K562 (cell line): ENCODE data around the gene ZNF672. TPM values are rescaled to one million over a fixed set of nuclear protein-coding genes. Genes with fewer than 3 reads are reported as not detected.

ENCODE experiments used
- ARNT ChIP-seq, 2 experiments: fragments of 450-650 bp; IDR thresholded peaks; 2 replicates each; pipeline ENCODE4 v1.6.1; 2016; ENCODE audit warnings: mild to moderate bottlenecking in 1 of 2
- ASH1L ChIP-seq: fragments of 450-650 bp; IDR thresholded peaks from 2 replicates; pipeline ENCODE4 v1.6.1; 2018; ENCODE audit warnings: borderline replicate concordance, mild to moderate bottlenecking, low read depth; ENCODE audit not compliant: partially characterized antibody
- BCL6 ChIP-seq: fragments of 250-450 bp; sonication (Bioruptor Pico); IDR thresholded peaks from 2 replicates; pipeline ENCODE4 v1.4.0; 2020
- BHLHE40 ChIP-seq: IDR thresholded peaks from 2 replicates; pipeline ENCODE4 v1.6.1; 2011; ENCODE audit warnings: low read length, improper control_type of control experiment
- DPF2 ChIP-seq: fragments of 450-650 bp; IDR thresholded peaks from 2 replicates; pipeline ENCODE4 v1.6.1; 2016
- FOXJ3 ChIP-seq: sonication (generic); formaldehyde crosslinking; IDR thresholded peaks from 2 replicates; pipeline ENCODE4 v1.4.0; 2020; ENCODE audit warnings: mild to moderate bottlenecking, missing genetic modification reagents
- GABPA ChIP-seq: fragments of 200-800 bp; sonication (Bioruptor generic); conservative IDR thresholded peaks from 2 replicates; pipeline ENCODE4 v1.6.1; 2016; ENCODE audit warnings: low read depth, missing genetic modification characterization, missing compliant biosample characterization
- IFI16 ChIP-seq: fragments of 250-450 bp; sonication (Bioruptor Pico); IDR thresholded peaks from 2 replicates; pipeline ENCODE4 v2.1.2; 2022; ENCODE audit warnings: mild to moderate bottlenecking, inconsistent platforms
- MIER1 ChIP-seq: fragments of 450-650 bp; IDR thresholded peaks from 2 replicates; pipeline ENCODE4 v1.6.1; 2016; ENCODE audit warnings: antibody characterized with exemption, mild to moderate bottlenecking, low read depth
- MLLT1 ChIP-seq, 2 experiments: fragments of 450-650 bp; IDR thresholded peaks; 2 replicates each; pipeline ENCODE4 v1.6.1; 2016
- MTF1 ChIP-seq: fragments of 250-450 bp; sonication (Bioruptor Pico); IDR thresholded peaks from 2 replicates; pipeline ENCODE4 v1.9.0; 2021; ENCODE audit warnings: moderate library complexity, mild to moderate bottlenecking, inconsistent platforms, borderline replicate concordance
- NCOA4 ChIP-seq: fragments of 450-650 bp; IDR thresholded peaks from 2 replicates; pipeline ENCODE4 v1.6.1; 2018; ENCODE audit warnings: mild to moderate bottlenecking; ENCODE audit not compliant: partially characterized antibody
- POLR2B ChIP-seq: fragments of 450-650 bp; IDR thresholded peaks from 2 replicates; pipeline ENCODE4 v1.6.1; 2018; ENCODE audit warnings: low read depth; ENCODE audit not compliant: partially characterized antibody
- RAD51 ChIP-seq: fragments of 450-650 bp; IDR thresholded peaks from 2 replicates; pipeline ENCODE4 v1.7.1; 2016; ENCODE audit warnings: low read depth, mild to moderate bottlenecking, borderline replicate concordance
- RBM34 ChIP-seq: fragments of 200-400 bp; formaldehyde crosslinking; IDR thresholded peaks from 2 replicates; pipeline ENCODE4 v1.6.1; 2018; ENCODE audit warnings: low read length, borderline replicate concordance; ENCODE audit not compliant: insufficient read depth
- RUNX1 ChIP-seq: sonication (generic); IDR thresholded peaks from 2 replicates; pipeline ENCODE4 v1.6.1; 2016; ENCODE audit warnings: antibody characterized with exemption, low read depth
- SAFB ChIP-seq: fragments of 200-400 bp; formaldehyde crosslinking; IDR thresholded peaks from 2 replicates; pipeline ENCODE4 v1.6.1; 2017; ENCODE audit warnings: low read depth, low read length, borderline replicate concordance
- SP1 ChIP-seq: sonication (generic); formaldehyde crosslinking; IDR thresholded peaks from 2 replicates; pipeline ENCODE4 v1.8.1; 2022; ENCODE audit warnings: mild to moderate bottlenecking, missing genetic modification reagents
- ZBTB5 ChIP-seq: fragments of 450-650 bp; IDR thresholded peaks from 2 replicates; pipeline ENCODE4 v1.6.1; 2017; ENCODE audit warnings: antibody characterized with exemption
- ZKSCAN8 ChIP-seq: fragments of 200-800 bp; sonication (Bioruptor generic); IDR thresholded peaks from 2 replicates; pipeline ENCODE4 v1.6.1; 2016; ENCODE audit warnings: missing genetic modification characterization, missing compliant biosample characterization
- ZNF121 ChIP-seq: sonication (generic); formaldehyde crosslinking; conservative IDR thresholded peaks from 2 replicates; pipeline ENCODE4 v1.8.0; 2022; ENCODE audit warnings: missing genetic modification reagents
- ZNF57 ChIP-seq: fragments of 450-650 bp; formaldehyde crosslinking; IDR thresholded peaks from 2 replicates; pipeline ENCODE4 v1.4.0; 2020; ENCODE audit warnings: mild to moderate bottlenecking, moderate library complexity
- ZNF717 ChIP-seq: fragments of 250-450 bp; sonication (Bioruptor Pico); IDR thresholded peaks from 2 replicates; pipeline ENCODE4 v1.5.0; 2021
- polyA plus RNA-seq, 8 experiments: library from polyadenylated mRNA; depleted of rRNA in 4 of 8; stranded (reverse) in 5 of 8; unstranded in 3 of 8; fragments of >200 nt; fragmentation: Nextera tagmentation in 2 of 8; fragmentation: Illumina TruSeq in 1 of 8; extraction: Ambion mirVana in 2 of 8; extraction: Trizol in 1 of 8; gene quantifications; 2 replicates each; pipeline versions ENCODE4 v1.2.1 to v1.2.3, GENCODE V29; 2011 to 2014; ENCODE audit warnings: inconsistent platforms in 1 of 8, missing spikeins in 1 of 8
- total RNA-seq, 7 experiments: library from RNA; depleted of rRNA in 6 of 7; stranded (reverse); fragments of >200 nt in 6 of 7; fragmentation: Illumina TruSeq in 2 of 7; extraction: Trizol in 2 of 7; gene quantifications; 2 replicates each; pipeline versions ENCODE4 v1.2.1 to v1.2.3, GENCODE V29; 2011 to 2021; ENCODE audit warnings: low replicate concordance in 1 of 7

The ZNF672 gene
- total and polyA plus RNA-seq, 9 of the 15 experiments (the other 6 are each of a cell fraction or from before 2014, with no cell fraction given) = 1.9 to 57.9 (median 24.1) TPM

GRCh38 chr1:248890549-248891498, 52.8 kb downstream of the ZNF672 start (continued):
- TF ChIP-seq ZBTB5 = peak; percentile 40; the same call in 1 of the 2 replicates
- no peak for TF ChIP-seq RAD51
- TF ChIP-seq RBM34 = no peak
- TF ChIP-seq IFI16 (CRISPR knock-in tag) = no peak
- TF ChIP-seq POLR2B = peak; percentile 26
- TF ChIP-seq ZNF121 (CRISPR knock-in tag) = no peak
- no peak for TF ChIP-seq ZNF57 (CRISPR knock-in tag)
- TF ChIP-seq NCOA4 = peak; percentile 30
- TF ChIP-seq BHLHE40 = no peak
- TF ChIP-seq MLLT1 (IDR thresholded peaks at IDR 0.05) = peak; percentile 48 to 76; a peak in 3 of 4 replicates
- TF ChIP-seq ASH1L = peak; percentile 29
- TF ChIP-seq ZNF717 = no peak
- TF ChIP-seq ZKSCAN8 (CRISPR knock-in tag) = no peak
- TF ChIP-seq SP1 (CRISPR knock-in tag) = no peak
- TF ChIP-seq ARNT (IDR thresholded peaks at IDR 0.05) = 0 out of 4 replicates have a peak, but pooled peaks of 1 of the 2 experiments have one; percentile 26
- TF ChIP-seq MIER1 = no peak
- TF ChIP-seq SAFB = no peak
- no peak for TF ChIP-seq BCL6
- no peak for TF ChIP-seq RUNX1
- TF ChIP-seq MTF1 (CRISPR knock-in tag) = no peak
- no peak for TF ChIP-seq GABPA (tag)
- peak; percentile 50; the same call in 1 of the 2 replicates for TF ChIP-seq DPF2
- TF ChIP-seq FOXJ3 (CRISPR knock-in tag) = no peak
